GM23248 (cell line): ENCODE measurements around the gene NFILZ.

Experiments
- EZH2 ChIP-seq: fragments of 200-600 bp; sonication (generic); IDR thresholded peaks from 2 replicates; pipeline ENCODE4 v1.6.1; 2018; ENCODE audit warnings: antibody characterized with exemption, mild to moderate bottlenecking; ENCODE audit not compliant: insufficient read depth, poor library complexity, severe bottlenecking
- EZH2phosphoT487 ChIP-seq: fragments of 200-600 bp; sonication (generic); IDR thresholded peaks from 2 replicates; pipeline ENCODE4 v1.6.1; 2018; ENCODE audit warnings: antibody characterized with exemption, moderate library complexity, mild to moderate bottlenecking, low read depth; ENCODE audit not compliant: insufficient read depth

- no peak for TF ChIP-seq EZH2phosphoT487
- no peak for TF ChIP-seq EZH2
Measured at GRCh38 chr19:8655340-8655709, 24.9 kb downstream of the NFILZ start.
